ENCODE data around the gene ZNF484.
"Not testable (repeated sequence)": the region's sequence is repeated elsewhere in the genome, so short reads cannot be mapped to it uniquely, and the experiment has no call there.

ZNF484 gene

GRCh38 chr9:92809629-92810326 is 68.1 kb downstream of the ZNF484 start:
- H3K27ac ChIP-seq (ENCODE audit: low read depth, low read length); H2AFZ ChIP-seq (ENCODE audit: low read length, unreplicated experiment); H3K4me3 ChIP-seq (ENCODE audit: low read depth, low read length); H3K4me1 ChIP-seq (ENCODE audit: control insufficient read depth, insufficient read depth, low read length, unreplicated experiment); H3K36me3 ChIP-seq (ENCODE audit: insufficient read depth, low read length); H3K79me2 ChIP-seq (ENCODE audit: control insufficient read depth, insufficient read depth, low read length, unreplicated experiment): not testable (repeated sequence)
- H3K27me3 ChIP-seq (ENCODE audit: insufficient read depth, low read length), result peaks cover 95% of the 10 kb centered on the region

GRCh38 chr9:92808726-92809451 is 68.9 kb downstream of the ZNF484 start:
- Histone ChIP-seq H3K27me3 (ENCODE audit: insufficient read depth, low read length) (peaks cover 95% of the 10 kb centered on the region), H3K36me3 (ENCODE audit: insufficient read depth, low read length) (no peaks in the 10 kb centered on the region), H3K79me2 (ENCODE audit: control insufficient read depth, insufficient read depth, low read length, unreplicated experiment) (no peaks in the 10 kb centered on the region), H3K27ac (ENCODE audit: low read depth, low read length) (no peak overlapping the region), H3K4me1 (ENCODE audit: control insufficient read depth, insufficient read depth, low read length, unreplicated experiment) (no peaks in the 10 kb centered on the region), H2AFZ (ENCODE audit: low read length, unreplicated experiment) (peak overlapping the region; percentile 25), H3K4me3 (ENCODE audit: low read depth, low read length) (peak overlapping the region; percentile 40; the same call in 1 of the 2 replicates)

- Histone ChIP-seq H3K4me3 (ENCODE audit: low read depth, low read length) (no peak overlapping the region), H2AFZ (ENCODE audit: low read length, unreplicated experiment) (no peak overlapping the region), H3K27me3 (ENCODE audit: insufficient read depth, low read length) (peaks cover 93% of the 10 kb centered on the region), H3K4me1 (ENCODE audit: control insufficient read depth, insufficient read depth, low read length, unreplicated experiment) (no peaks in the 10 kb centered on the region), H3K36me3 (ENCODE audit: insufficient read depth, low read length) (no peaks in the 10 kb centered on the region), H3K27ac (ENCODE audit: low read depth, low read length) (no peak overlapping the region), H3K79me2 (ENCODE audit: control insufficient read depth, insufficient read depth, low read length, unreplicated experiment) (no peaks in the 10 kb centered on the region)
These were observed 69.8 kb downstream of the ZNF484 start for GRCh38 chr9:92807757-92808725.

- Histone ChIP-seq H3K4me1 (ENCODE audit: control insufficient read depth, insufficient read depth, low read length, unreplicated experiment) (no peaks in the 10 kb centered on the region), H3K27me3 (ENCODE audit: insufficient read depth, low read length) (peaks cover 88% of the 10 kb centered on the region), H3K79me2 (ENCODE audit: control insufficient read depth, insufficient read depth, low read length, unreplicated experiment) (no peaks in the 10 kb centered on the region), H2AFZ (ENCODE audit: low read length, unreplicated experiment) (no peak overlapping the region), H3K4me3 (ENCODE audit: low read depth, low read length) (no peak overlapping the region), H3K27ac (ENCODE audit: low read depth, low read length) (no peak overlapping the region), H3K36me3 (ENCODE audit: insufficient read depth, low read length) (no peaks in the 10 kb centered on the region)
These were observed 70.6 kb downstream of the ZNF484 start for GRCh38 chr9:92807031-92807756.

GRCh38 chr9:92804727-92805126 is 73.1 kb downstream of the ZNF484 start:
- no peaks in the 10 kb centered on the region for H3K4me1 ChIP-seq (ENCODE audit: control insufficient read depth, insufficient read depth, low read length, unreplicated experiment)
- no peak overlapping the region for H3K4me3 ChIP-seq (ENCODE audit: low read depth, low read length)
- H2AFZ ChIP-seq (ENCODE audit: low read length, unreplicated experiment), result no peak overlapping the region
- H3K36me3 ChIP-seq (ENCODE audit: insufficient read depth, low read length), result no peaks in the 10 kb centered on the region
- no peaks in the 10 kb centered on the region for H3K79me2 ChIP-seq (ENCODE audit: control insufficient read depth, insufficient read depth, low read length, unreplicated experiment)
- H3K27ac ChIP-seq (ENCODE audit: low read depth, low read length), result no peak overlapping the region
- H3K27me3 ChIP-seq (ENCODE audit: insufficient read depth, low read length), result peaks cover 76% of the 10 kb centered on the region

- Histone ChIP-seq H3K4me1 (ENCODE audit: control insufficient read depth, insufficient read depth, low read length, unreplicated experiment) (no peaks in the 10 kb centered on the region), H3K36me3 (ENCODE audit: insufficient read depth, low read length) (no peaks in the 10 kb centered on the region), H3K79me2 (ENCODE audit: control insufficient read depth, insufficient read depth, low read length, unreplicated experiment) (no peaks in the 10 kb centered on the region), H3K4me3 (ENCODE audit: low read depth, low read length) (no peak overlapping the region), H3K27ac (ENCODE audit: low read depth, low read length) (no peak overlapping the region), H2AFZ (ENCODE audit: low read length, unreplicated experiment) (no peak overlapping the region), H3K27me3 (ENCODE audit: insufficient read depth, low read length) (peaks cover 59% of the 10 kb centered on the region)
These were observed 79.5 kb downstream of the ZNF484 start for GRCh38 chr9:92798358-92798757.

- H2AFZ ChIP-seq (ENCODE audit: low read length, unreplicated experiment); H3K36me3 ChIP-seq (ENCODE audit: insufficient read depth, low read length); H3K4me3 ChIP-seq (ENCODE audit: low read depth, low read length); H3K79me2 ChIP-seq (ENCODE audit: control insufficient read depth, insufficient read depth, low read length, unreplicated experiment); H3K27ac ChIP-seq (ENCODE audit: low read depth, low read length); H3K4me1 ChIP-seq (ENCODE audit: control insufficient read depth, insufficient read depth, low read length, unreplicated experiment): not testable (repeated sequence)
- H3K27me3 ChIP-seq (ENCODE audit: insufficient read depth, low read length), result peaks cover 48% of the 10 kb centered on the region
These were observed 81.5 kb downstream of the ZNF484 start for GRCh38 chr9:92796337-92796804.

GRCh38 chr9:92795598-92796336 is 82.1 kb downstream of the ZNF484 start:
- H3K36me3 ChIP-seq (ENCODE audit: insufficient read depth, low read length), result no peaks in the 10 kb centered on the region
- H3K79me2 ChIP-seq (ENCODE audit: control insufficient read depth, insufficient read depth, low read length, unreplicated experiment), result no peaks in the 10 kb centered on the region
- H3K4me3 ChIP-seq (ENCODE audit: low read depth, low read length), result no peak overlapping the region
- H3K4me1 ChIP-seq (ENCODE audit: control insufficient read depth, insufficient read depth, low read length, unreplicated experiment), result no peaks in the 10 kb centered on the region
- H3K27me3 ChIP-seq (ENCODE audit: insufficient read depth, low read length), result peaks cover 44% of the 10 kb centered on the region
- H2AFZ ChIP-seq (ENCODE audit: low read length, unreplicated experiment), result no peak overlapping the region
- H3K27ac ChIP-seq (ENCODE audit: low read depth, low read length), result no peak overlapping the region

Data from ACC112 (cell line).